GM19239 (cell line): ENCODE measurements around the gene CMIP.

ENCODE experiments used
- DNase-seq: peaks from one replicate; pipeline ENCODE4 v3.0.0; 2011; ENCODE audit warnings: low spot score; ENCODE audit not compliant: insufficient read length
- FAIRE-seq: peaks from 2 replicates; lab custom pipeline; 2011; peaks lifted over from hg19 to GRCh38; lab: Jason Lieb, UNC

The CMIP gene

GRCh38 chr16:81591545-81591870 is 146.9 kb downstream of the CMIP start:
- FAIRE-seq = no peak

GRCh38 chr16:81592353-81592866 is 147.8 kb downstream of the CMIP start:
- DNase-seq (no peak), FAIRE-seq (no peak)

More at GRCh38 chr16:81591545-81591870, 146.9 kb downstream of the CMIP start:
- DNase-seq = no peak

GRCh38 chr16:81593481-81593880 is 148.9 kb downstream of the CMIP start:
- DNase-seq = no peak
- no peak for FAIRE-seq

- FAIRE-seq = no peak
Observed at GRCh38 chr16:81595629-81596292, 151.2 kb downstream of the CMIP start.

GRCh38 chr16:81597079-81597658 is 152.6 kb downstream of the CMIP start:
- FAIRE-seq (no peak), DNase-seq (no peak)

More at GRCh38 chr16:81595629-81596292, 151.2 kb downstream of the CMIP start:
- no peak for DNase-seq

GRCh38 chr16:81598083-81598482 is 153.5 kb downstream of the CMIP start:
- FAIRE-seq (no peak), DNase-seq (no peak)

GRCh38 chr16:81599034-81599744 is 154.6 kb downstream of the CMIP start:
- FAIRE-seq = no peak
- DNase-seq = no peak

- FAIRE-seq (no peak), DNase-seq (no peak)
Observed at GRCh38 chr16:81600275-81600674, 155.7 kb downstream of the CMIP start.

- DNase-seq (no peak), FAIRE-seq (no peak)
Observed at GRCh38 chr16:81601008-81601428, 156.4 kb downstream of the CMIP start.

GRCh38 chr16:81601601-81602255 is 157.1 kb downstream of the CMIP start:
- no peak for DNase-seq
- no peak for FAIRE-seq

- FAIRE-seq (no peak), DNase-seq (no peak)
Observed at GRCh38 chr16:81602256-81602776, 157.7 kb downstream of the CMIP start.

- DNase-seq = no peak
- no peak for FAIRE-seq
Observed at GRCh38 chr16:81602792-81603191, 158.2 kb downstream of the CMIP start.

- FAIRE-seq (no peak), DNase-seq (no peak)
Observed at GRCh38 chr16:81604960-81605383, 160.4 kb downstream of the CMIP start.

GRCh38 chr16:81606039-81606438 is 161.4 kb downstream of the CMIP start:
- DNase-seq (no peak), FAIRE-seq (no peak)

- FAIRE-seq = no peak
Observed at GRCh38 chr16:81607006-81607405, 162.4 kb downstream of the CMIP start.

GRCh38 chr16:81607805-81608522 is 163.4 kb downstream of the CMIP start:
- no peak for FAIRE-seq
- no peak for DNase-seq

More at GRCh38 chr16:81607006-81607405, 162.4 kb downstream of the CMIP start:
- DNase-seq = no peak

- FAIRE-seq (no peak), DNase-seq (no peak)
Observed at GRCh38 chr16:81608523-81609209, 164.1 kb downstream of the CMIP start.

GRCh38 chr16:81609323-81609892 is 164.8 kb downstream of the CMIP start:
- no peak for FAIRE-seq
- no peak for DNase-seq
